Stomach (tissue), 4 donors: ENCODE results near the gene CMTM7.

Source experiments
- EP300 ChIP-seq: sonication (generic); formaldehyde crosslinking; IDR thresholded peaks from one replicate; pipeline ENCODE4 v1.6.1; 2017; ENCODE audit warnings: antibody characterized with exemption
- POLR2A ChIP-seq, 4 donors: fragments of 450-650 bp; IDR thresholded peaks; one replicate each; pipeline ENCODE4 v1.6.1; 2016; ENCODE audit warnings: antibody characterized with exemption in 4 of 4, control low read depth in 2 of 4, mild to moderate bottlenecking in 1 of 4, moderate library complexity in 1 of 4
- POLR2AphosphoS5 ChIP-seq, 3 donors: sonication (generic); formaldehyde crosslinking; IDR thresholded peaks; one replicate each; pipeline ENCODE4 v1.6.1; 2016; ENCODE audit warnings: antibody characterized with exemption in 3 of 3
- TF ChIP-seq, protein P1 (sequence below), 7 experiments: fragments of 450-650 bp in 4 of 7; fragments of 200-600 bp in 3 of 7; sonication (generic) in 3 of 7; IDR thresholded peaks; one replicate each; pipeline ENCODE4 v1.5.1; 2016 to 2019; ENCODE audit warnings: antibody characterized with exemption in 7 of 7, control low read depth in 2 of 7, mild to moderate bottlenecking in 1 of 7

GRCh38 chr3:32454111-32454510 is 62.5 kb downstream of the CMTM7 start:
- TF ChIP-seq, protein P1, sequence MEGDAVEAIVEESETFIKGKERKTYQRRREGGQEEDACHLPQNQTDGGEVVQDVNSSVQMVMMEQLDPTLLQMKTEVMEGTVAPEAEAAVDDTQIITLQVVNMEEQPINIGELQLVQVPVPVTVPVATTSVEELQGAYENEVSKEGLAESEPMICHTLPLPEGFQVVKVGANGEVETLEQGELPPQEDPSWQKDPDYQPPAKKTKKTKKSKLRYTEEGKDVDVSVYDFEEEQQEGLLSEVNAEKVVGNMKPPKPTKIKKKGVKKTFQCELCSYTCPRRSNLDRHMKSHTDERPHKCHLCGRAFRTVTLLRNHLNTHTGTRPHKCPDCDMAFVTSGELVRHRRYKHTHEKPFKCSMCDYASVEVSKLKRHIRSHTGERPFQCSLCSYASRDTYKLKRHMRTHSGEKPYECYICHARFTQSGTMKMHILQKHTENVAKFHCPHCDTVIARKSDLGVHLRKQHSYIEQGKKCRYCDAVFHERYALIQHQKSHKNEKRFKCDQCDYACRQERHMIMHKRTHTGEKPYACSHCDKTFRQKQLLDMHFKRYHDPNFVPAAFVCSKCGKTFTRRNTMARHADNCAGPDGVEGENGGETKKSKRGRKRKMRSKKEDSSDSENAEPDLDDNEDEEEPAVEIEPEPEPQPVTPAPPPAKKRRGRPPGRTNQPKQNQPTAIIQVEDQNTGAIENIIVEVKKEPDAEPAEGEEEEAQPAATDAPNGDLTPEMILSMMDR (IDR thresholded peaks at IDR 0.05): no peak
- TF ChIP-seq POLR2A (IDR thresholded peaks at IDR 0.05): no peak
- TF ChIP-seq EP300: no peak
- no peak for TF ChIP-seq POLR2AphosphoS5 (IDR thresholded peaks at IDR 0.05)
